Measurements from ENCODE around the gene FUOM. TPM values are rescaled to one million over a fixed set of nuclear protein-coding genes. Genes with fewer than 3 reads are reported as not detected.

Gene FUOM
- total RNA-seq, 1 donor from 2014 or later = 9.3 TPM

GRCh38 chr10:133310399-133310755 is 47.4 kb downstream of the FUOM start:
- no peak for TF ChIP-seq EZH2 (IDR thresholded peaks at IDR 0.05)
- TF ChIP-seq EZH2phosphoT487 (IDR thresholded peaks at IDR 0.05) = no peak
- no peak for TF ChIP-seq CTCF (IDR thresholded peaks at IDR 0.05)
- no peak overlapping the region for H3K4me3 ChIP-seq
- H3K4me3 Mint-ChIP-seq = peak overlapping the region; percentile 52

GRCh38 chr10:133309720-133310398 is 48.0 kb downstream of the FUOM start:
- H3K4me3 ChIP-seq = no peak overlapping the region
- TF ChIP-seq EZH2phosphoT487 (IDR thresholded peaks at IDR 0.05) = no peak
- no peak for TF ChIP-seq CTCF (IDR thresholded peaks at IDR 0.05)
- no peak for TF ChIP-seq EZH2 (IDR thresholded peaks at IDR 0.05)

More at GRCh38 chr10:133310399-133310755, 47.4 kb downstream of the FUOM start:
- H3K9me3 ChIP-seq (ENCODE audit: low read depth) = no peaks in the 10 kb centered on the region
- no peaks in the 10 kb centered on the region for H3K36me3 ChIP-seq
- peaks cover 21% of the 10 kb centered on the region for H3K4me1 Mint-ChIP-seq
- peaks cover 31% of the 10 kb centered on the region for H4K20me1 ChIP-seq (ENCODE audit: low read depth)
- H2AFZ ChIP-seq (replicated peaks) = no peak overlapping the region
- H3K27me3 Mint-ChIP-seq (ENCODE audit: insufficient read depth, low read depth) = peaks cover 9% of the 10 kb centered on the region
- H3K9me3 Mint-ChIP-seq = no peaks in the 10 kb centered on the region
- no peak overlapping the region for H3K27ac Mint-ChIP-seq
- H3K9ac ChIP-seq = no peak overlapping the region
- no peak for DNase-seq (ENCODE audit: low spot score)
- peaks cover 14% of the 10 kb centered on the region for H3K36me3 Mint-ChIP-seq
- no peaks in the 10 kb centered on the region for H3K27me3 ChIP-seq
- H3K4me1 ChIP-seq = peaks cover 6% of the 10 kb centered on the region
- no peak overlapping the region for H3K27ac ChIP-seq
- peaks cover 4% of the 10 kb centered on the region for H3F3A ChIP-seq (ENCODE audit: low read depth)
- peaks cover 32% of the 10 kb centered on the region for H3K79me2 ChIP-seq (ENCODE audit: low read depth)
- no peak overlapping the region for H3K4me2 ChIP-seq

GRCh38 chr10:133309100-133309719 is 48.6 kb downstream of the FUOM start:
- Histone ChIP-seq H3K4me1 (peaks cover 6% of the 10 kb centered on the region), H3K4me2 (peak overlapping the region; percentile 93), H3K27ac (peak overlapping the region; percentile 81), H3K9me3 (ENCODE audit: low read depth) (no peaks in the 10 kb centered on the region), H3F3A (ENCODE audit: low read depth) (peaks cover 4% of the 10 kb centered on the region), H4K20me1 (ENCODE audit: low read depth) (peaks cover 33% of the 10 kb centered on the region), H2AFZ (replicated peaks) (peak overlapping the region; percentile 91), H3K27me3 (no peaks in the 10 kb centered on the region), H3K36me3 (no peaks in the 10 kb centered on the region), H3K4me3 (peak overlapping the region; percentile 86), H3K79me2 (ENCODE audit: low read depth) (peaks cover 42% of the 10 kb centered on the region), H3K9ac (no peak overlapping the region)
- Mint-ChIP-seq H3K27me3 (ENCODE audit: insufficient read depth, low read depth) (peaks cover 9% of the 10 kb centered on the region), H3K36me3 (peaks cover 16% of the 10 kb centered on the region), H3K27ac (no peak overlapping the region), H3K4me3 (peak overlapping the region; percentile 83), H3K9me3 (no peaks in the 10 kb centered on the region), H3K4me1 (peaks cover 15% of the 10 kb centered on the region)
- TF ChIP-seq EZH2phosphoT487 (IDR thresholded peaks at IDR 0.05) (no peak), EZH2 (IDR thresholded peaks at IDR 0.05) (no peak), CTCF (IDR thresholded peaks at IDR 0.05) (no peak)
- DNase-seq (ENCODE audit: low spot score) = peak; percentile 90

More at GRCh38 chr10:133309720-133310398, 48.0 kb downstream of the FUOM start:
- Histone ChIP-seq H3K79me2 (ENCODE audit: low read depth) (peaks cover 35% of the 10 kb centered on the region), H2AFZ (replicated peaks) (no peak overlapping the region), H4K20me1 (ENCODE audit: low read depth) (peaks cover 31% of the 10 kb centered on the region), H3K9me3 (ENCODE audit: low read depth) (no peaks in the 10 kb centered on the region), H3K27me3 (no peaks in the 10 kb centered on the region), H3K4me2 (peak overlapping the region; percentile 93), H3F3A (ENCODE audit: low read depth) (peaks cover 4% of the 10 kb centered on the region), H3K27ac (no peak overlapping the region), H3K4me1 (peaks cover 6% of the 10 kb centered on the region), H3K9ac (no peak overlapping the region), H3K36me3 (no peaks in the 10 kb centered on the region)
- DNase-seq (ENCODE audit: low spot score) = no peak
- Mint-ChIP-seq H3K27ac (no peak overlapping the region), H3K9me3 (no peaks in the 10 kb centered on the region), H3K36me3 (peaks cover 17% of the 10 kb centered on the region), H3K4me3 (peak overlapping the region; percentile 83), H3K4me1 (peaks cover 18% of the 10 kb centered on the region), H3K27me3 (ENCODE audit: insufficient read depth, low read depth) (peaks cover 9% of the 10 kb centered on the region)

Data from neural progenitor cell (in vitro differentiated cells).